ENCODE results near the gene SORBS2.
"Not testable (repeated sequence)": the region's sequence is repeated elsewhere in the genome, so short reads cannot be mapped to it uniquely, and the experiment has no call there.

The SORBS2 gene

GRCh38 chr4:185710487-185710995 lies 101.5 kb downstream of the SORBS2 start:
- no peak for DNase-seq

GRCh38 chr4:185709802-185710486 lies 102.0 kb downstream of the SORBS2 start:
- DNase-seq = no peak

GRCh38 chr4:185708348-185708747 lies 103.6 kb downstream of the SORBS2 start:
- DNase-seq = no peak

- not testable (repeated sequence) for DNase-seq
Observed at GRCh38 chr4:185707622-185708021, 104.4 kb downstream of the SORBS2 start.

GRCh38 chr4:185702147-185702663 lies 109.8 kb downstream of the SORBS2 start:
- no peak for DNase-seq

GRCh38 chr4:185700630-185701029 lies 111.4 kb downstream of the SORBS2 start:
- no peak for DNase-seq

GRCh38 chr4:185700048-185700447 lies 111.9 kb downstream of the SORBS2 start:
- DNase-seq = no peak

- no peak for DNase-seq
Observed at GRCh38 chr4:185697488-185697887, 114.5 kb downstream of the SORBS2 start.

- DNase-seq = no peak
Observed at GRCh38 chr4:185695743-185696142, 116.3 kb downstream of the SORBS2 start.

- DNase-seq = no peak
Observed at GRCh38 chr4:185693548-185694215, 118.3 kb downstream of the SORBS2 start.

- no peak for DNase-seq
Observed at GRCh38 chr4:185689407-185689806, 122.6 kb downstream of the SORBS2 start.

- DNase-seq = no peak
Observed at GRCh38 chr4:185685804-185686203, 126.2 kb downstream of the SORBS2 start.

- DNase-seq = no peak
Observed at GRCh38 chr4:185683896-185684295, 128.1 kb downstream of the SORBS2 start.

- no peak for DNase-seq
Observed at GRCh38 chr4:185683222-185683621, 128.8 kb downstream of the SORBS2 start.

GRCh38 chr4:185682236-185682635 lies 129.8 kb downstream of the SORBS2 start:
- no peak for DNase-seq

- no peak for DNase-seq
Observed at GRCh38 chr4:185681604-185682003, 130.4 kb downstream of the SORBS2 start.

- DNase-seq = no peak
Observed at GRCh38 chr4:185680617-185681016, 131.4 kb downstream of the SORBS2 start.

- DNase-seq = no peak
Observed at GRCh38 chr4:185679523-185679922, 132.5 kb downstream of the SORBS2 start.

GRCh38 chr4:185677637-185678314 lies 134.2 kb downstream of the SORBS2 start:
- no peak for DNase-seq

GRCh38 chr4:185672618-185673017 lies 139.4 kb downstream of the SORBS2 start:
- no peak for DNase-seq

GRCh38 chr4:185672151-185672550 lies 139.8 kb downstream of the SORBS2 start:
- DNase-seq = no peak

GRCh38 chr4:185671496-185671895 lies 140.5 kb downstream of the SORBS2 start:
- DNase-seq = no peak

- no peak for DNase-seq
Observed at GRCh38 chr4:185671066-185671465, 140.9 kb downstream of the SORBS2 start.

GRCh38 chr4:185669288-185669687 lies 142.7 kb downstream of the SORBS2 start:
- no peak for DNase-seq

Measured in NCI-H1436 (cell line).